HCT116 (cell line): Measurements from ENCODE around the gene RAB5IF. TPM values are rescaled to one million over a fixed set of nuclear protein-coding genes. Genes with fewer than 3 reads are reported as not detected.

ENCODE experiments used
- ATAC-seq: fragments of 200-7000 bp; cut with Tn5 transposase; 2 replicates; pipeline ENCODE4 v1.9.1; 2020; ENCODE audit warnings: mild to moderate bottlenecking, moderate library complexity
- BruUV-seq: library from RNA; stranded (reverse); fragments of 400-500 nt; replicated peaks from 2 replicates; lab custom pipeline; 2021; lab: Mats Ljungman, UMichigan
- CTCF ChIA-PET: fragments of 300-600 bp; sonication (Branson Sonifier 250); formaldehyde crosslinking; loops from one replicate; lab custom pipeline; 2021; ENCODE audit warnings: antibody characterized with exemption; lab: Charles Lee
- POLR2A ChIA-PET: fragments of 300-600, 350-600 bp; sonication (Branson Sonifier 250); formaldehyde crosslinking; loops from one replicate; lab custom pipeline; 2021; ENCODE audit warnings: antibody characterized with exemption; lab: Charles Lee
- RAD21 ChIA-PET, 2 experiments: fragments of 300-600 bp; sonication (Branson Sonifier 250); formaldehyde crosslinking; loops; one replicate each; lab custom pipeline; 2023; ENCODE audit warnings: low total read pairs in 2 of 2; ENCODE audit not compliant: uncharacterized antibody in 2 of 2, unreplicated experiment in 2 of 2, low non-redundant PET in 1 of 2; lab: Charles Lee
- DNase-seq: peaks from one replicate; pipeline ENCODE4 v3.0.0-alpha.2; 2010; ENCODE audit warnings: low read depth, low spot score
- H2AFZ ChIP-seq: fragments of 200-600 bp; shearing (Covaris generic), sonication (generic); 2 replicates; pipeline ENCODE4 v1.6.1; 2017; ENCODE audit warnings: low read depth, mixed run types, mixed read lengths, antibody characterized with exemption, low read length; ENCODE audit not compliant: poor library complexity, severe bottlenecking
- H3K27ac ChIP-seq: 2 replicates; pipeline ENCODE4 v1.5.1; 2012; ENCODE audit warnings: low read depth, low read length
- H3K27me3 ChIP-seq: fragments of 200-600 bp; sonication (generic); 2 replicates; pipeline ENCODE4 v1.6.1; 2016; ENCODE audit warnings: mixed run types, low read length, mixed read lengths; ENCODE audit not compliant: insufficient read depth
- H3K36me3 ChIP-seq, 2 experiments: fragments of 200-500 bp in 1 of 2; fragments of 200-600 bp in 1 of 2; sonication (Bioruptor generic) in 1 of 2; sonication (generic) in 1 of 2; 2 replicates each; pipeline versions ENCODE4 v1.5.1 to v1.6.1; 2014 to 2016; ENCODE audit warnings: low read length in 2 of 2, inconsistent platforms in 1 of 2, mixed read lengths in 1 of 2, mixed run types in 1 of 2; ENCODE audit not compliant: insufficient read depth in 2 of 2, control insufficient read depth in 1 of 2
- H3K4me1 ChIP-seq, 2 experiments: fragments of 200-600 bp in 1 of 2; sonication (generic) in 1 of 2; 2 replicates each; pipeline versions ENCODE4 v1.5.1 to v1.6.1; 2012 to 2017; ENCODE audit warnings: low read length in 2 of 2, inconsistent platforms in 1 of 2, mild to moderate bottlenecking in 1 of 2, mixed read lengths in 1 of 2, mixed run types in 1 of 2, moderate library complexity in 1 of 2; ENCODE audit not compliant: insufficient read depth in 2 of 2, control insufficient read depth in 1 of 2
- H3K4me2 ChIP-seq: fragments of 200-600 bp; sonication (generic); 2 replicates; pipeline ENCODE4 v1.6.1; 2017; ENCODE audit warnings: mixed run types, low read length, mixed read lengths
- H3K4me3 ChIP-seq, 2 experiments: fragments of 200-600 bp in 1 of 2; sonication (generic) in 1 of 2; replicated peaks in 1 of 2; 2 replicates each; pipeline ENCODE4 v1.5.1; 2011 to 2016; ENCODE audit warnings: low read length in 2 of 2, control low read depth in 1 of 2, low read depth in 1 of 2, mild to moderate bottlenecking in 1 of 2, mixed read lengths in 1 of 2, mixed run types in 1 of 2
- H3K79me2 ChIP-seq: fragments of 200-600 bp; sonication (generic); 2 replicates; pipeline ENCODE4 v1.6.1; 2017; ENCODE audit warnings: mild to moderate bottlenecking, mixed run types, low read length, moderate library complexity, mixed read lengths; ENCODE audit not compliant: insufficient read depth
- H3K9ac ChIP-seq: fragments of 200-600 bp; sonication (generic); 2 replicates; pipeline ENCODE4 v1.6.1; 2016; ENCODE audit warnings: low read length, mixed read lengths
- H3K9me2 ChIP-seq: fragments of 200-600 bp; sonication (generic), shearing (Covaris generic); 2 replicates; pipeline ENCODE4 v1.6.1; 2017; ENCODE audit warnings: mixed run types, mild to moderate bottlenecking, moderate library complexity; ENCODE audit not compliant: insufficient read depth
- H3K9me3 ChIP-seq, 2 experiments: fragments of 200-500 bp in 1 of 2; fragments of 200-600 bp in 1 of 2; sonication (Bioruptor generic) in 1 of 2; sonication (generic) in 1 of 2; 2 replicates each; pipeline ENCODE4 v1.6.1; 2014 to 2017; ENCODE audit warnings: low read length in 2 of 2, mixed read lengths in 2 of 2, inconsistent platforms in 1 of 2, low read depth in 1 of 2, mild to moderate bottlenecking in 1 of 2, mixed run types in 1 of 2, moderate library complexity in 1 of 2; ENCODE audit not compliant: control insufficient read depth in 1 of 2, insufficient read depth in 1 of 2
- H4K20me1 ChIP-seq: fragments of 200-600 bp; sonication (generic), shearing (Covaris generic); 2 replicates; pipeline ENCODE4 v1.6.1; 2017; ENCODE audit warnings: mixed run types, mild to moderate bottlenecking, moderate library complexity; ENCODE audit not compliant: insufficient read depth
- CBX3 ChIP-seq: IDR thresholded peaks from 2 replicates; pipeline ENCODE4 v1.6.1; 2012; ENCODE audit warnings: low read depth
- CEBPB ChIP-seq: IDR thresholded peaks from 2 replicates; pipeline ENCODE4 v1.6.1; 2012; ENCODE audit warnings: low read depth
- EGR1 ChIP-seq: IDR thresholded peaks from 2 replicates; pipeline ENCODE4 v1.6.1; 2012; ENCODE audit warnings: low read depth
- ELF1 ChIP-seq: IDR thresholded peaks from 2 replicates; pipeline ENCODE4 v1.6.1; 2012; ENCODE audit warnings: low read depth, borderline replicate concordance
- EZH2 ChIP-seq: fragments of 200-600 bp; sonication (generic); IDR thresholded peaks from 2 replicates; pipeline ENCODE4 v1.6.1; 2017; ENCODE audit warnings: antibody characterized with exemption, mixed run types
- EZH2phosphoT487 ChIP-seq: fragments of 200-600 bp; IDR thresholded peaks from 2 replicates; pipeline ENCODE4 v1.6.1; 2018; ENCODE audit warnings: antibody characterized with exemption, borderline replicate concordance
- JUND ChIP-seq: IDR thresholded peaks from 2 replicates; pipeline ENCODE4 v1.6.1; 2012
- RAD21 ChIP-seq: IDR thresholded peaks from 2 replicates; pipeline ENCODE4 v1.6.1; 2012; ENCODE audit warnings: low read depth, mild to moderate bottlenecking
- SIN3A ChIP-seq: IDR thresholded peaks from 2 replicates; pipeline ENCODE4 v1.6.1; 2012; ENCODE audit warnings: low read depth
- SP1 ChIP-seq: IDR thresholded peaks from 2 replicates; pipeline ENCODE4 v1.6.1; 2012; ENCODE audit warnings: low read depth
- SRF ChIP-seq: IDR thresholded peaks from 2 replicates; pipeline ENCODE4 v1.6.1; 2012; ENCODE audit warnings: low read depth
- TCF7L2 ChIP-seq: IDR thresholded peaks from 2 replicates; pipeline ENCODE4 v1.7.0; 2011; ENCODE audit warnings: borderline replicate concordance, inconsistent platforms; ENCODE audit not compliant: insufficient read depth, insufficient read length; ENCODE audit errors: extremely low read depth
- YY1 ChIP-seq: IDR thresholded peaks from 2 replicates; pipeline ENCODE4 v1.6.1; 2011; ENCODE audit warnings: low read length, low read depth, moderate library complexity, mild to moderate bottlenecking; ENCODE audit not compliant: insufficient replicate concordance; ENCODE audit errors: extremely low read depth
- ZFX ChIP-seq: fragments of 450-650 bp; IDR thresholded peaks from 2 replicates; pipeline ENCODE4 v1.6.1; 2017
- ZNF274 ChIP-seq: fragments of 200-500 bp; sonication (Bioruptor generic); IDR thresholded peaks from 2 replicates; pipeline ENCODE4 v1.6.1; 2014; ENCODE audit warnings: mild to moderate bottlenecking, low read depth, low read length, inconsistent platforms
- intact Hi-C: fragments of 100-400 bp; cut with micrococcal nuclease; formaldehyde crosslinking; loops from 2 replicates; pipeline ENCODE4 v1.10.0; 2022
- total RNA-seq: library from RNA; stranded (reverse); gene quantifications from one replicate; pipeline ENCODE4 v1.2.1, GENCODE V29; 2021; ENCODE audit not compliant: unreplicated experiment
- TF ChIP-seq, protein P1 (sequence below): IDR thresholded peaks from 2 replicates; pipeline ENCODE4 v1.6.1; 2012
- TF ChIP-seq, protein P2 (sequence below), 3 experiments: fragments of 200-600 bp in 1 of 3; sonication (generic) in 1 of 3; IDR thresholded peaks in 2 of 3; conservative IDR thresholded peaks in 1 of 3; 2 replicates each; pipeline ENCODE4 v1.5.1; 2012 to 2017; ENCODE audit warnings: low read depth in 2 of 3, low read length in 2 of 3, antibody characterized with exemption in 1 of 3, borderline replicate concordance in 1 of 3, control low read depth in 1 of 3, mild to moderate bottlenecking in 1 of 3, mixed read lengths in 1 of 3, mixed run types in 1 of 3, moderate library complexity in 1 of 3; ENCODE audit not compliant: insufficient read depth in 1 of 3
- TF ChIP-seq, protein P3 (sequence below): IDR thresholded peaks from 2 replicates; pipeline ENCODE4 v1.6.1; 2012; ENCODE audit warnings: low read depth
- TF ChIP-seq, protein P4 (sequence below): IDR thresholded peaks from 2 replicates; pipeline ENCODE4 v1.6.1; 2012

RAB5IF gene
- total RNA-seq, 1 experiment from 2014 or later = 82.9 TPM

DNA sequence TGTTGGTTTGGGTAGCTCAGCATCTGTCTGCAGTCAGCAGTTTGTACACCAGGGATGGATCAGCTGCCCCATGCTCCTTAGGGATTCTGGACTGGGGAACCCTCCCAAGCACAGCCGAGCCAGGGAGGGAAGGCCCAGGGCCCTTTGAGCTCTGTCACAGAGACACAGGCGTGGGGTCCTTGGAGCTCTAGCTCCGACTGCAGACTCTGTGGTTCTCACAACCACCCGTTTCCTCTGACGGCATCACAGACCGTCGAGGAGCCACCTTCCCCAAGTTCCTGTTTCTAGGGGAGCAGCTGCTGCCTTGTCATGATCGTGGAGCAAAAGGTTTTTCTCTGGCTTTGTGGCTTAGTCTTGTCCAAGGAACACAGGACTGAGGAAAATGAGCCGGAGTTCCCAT lies 40.4 kb downstream of the RAB5IF start, which contains the start of gene SLA2:
Gene SLA2, minus strand, starts transcription at position 199 of the 400 bp plus-strand sequence. CDS start 4,861 bp downstream, outside the sequence.
- ChIA-PET RAD21 (no interaction called here), POLR2A (no interaction called here), CTCF (no interaction called here)
- ATAC-seq (no peak), DNase-seq (no peak)
- intact Hi-C loops = no loop called here
- H3K27me3 ChIP-seq = no peaks in the 10 kb centered on the region
- no peak within 1 kb of the TSS for H2AFZ ChIP-seq
- H4K20me1 ChIP-seq = no peaks in the 10 kb centered on the region
- H3K9me2 ChIP-seq = no peaks in the 10 kb centered on the region
- H3K27ac ChIP-seq = no peak within 1 kb of the TSS
- no peaks in the 10 kb centered on the region for H3K9me3 ChIP-seq
- H3K4me3 ChIP-seq = no peak within 1 kb of the TSS
- H3K36me3 ChIP-seq = no peaks in the 10 kb centered on the region
- H3K79me2 ChIP-seq = no peaks in the 10 kb centered on the region
- BruUV-seq = no TSS peak
- no peak within 1 kb of the TSS for H3K4me2 ChIP-seq
- H3K9ac ChIP-seq = no peak within 1 kb of the TSS
- H3K4me1 ChIP-seq = peaks cover 6 to 11% of the 10 kb centered on the region in 2 experiments; a peak in 3 of 4 replicates
- TF ChIP-seq ZNF274 (no peak), ELF1 (no peak), SRF (no peak), TCF7L2 (no peak), SIN3A (no peak), JUND (no peak), EGR1 (no peak), YY1 (no peak), SP1 (no peak), CBX3 (no peak), ZFX (no peak), EZH2 (no peak), EZH2phosphoT487 (no peak), CEBPB (no peak), RAD21 (no peak)
- TF ChIP-seq, protein P1, sequence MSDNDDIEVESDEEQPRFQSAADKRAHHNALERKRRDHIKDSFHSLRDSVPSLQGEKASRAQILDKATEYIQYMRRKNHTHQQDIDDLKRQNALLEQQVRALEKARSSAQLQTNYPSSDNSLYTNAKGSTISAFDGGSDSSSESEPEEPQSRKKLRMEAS = no peak
- TF ChIP-seq, protein P2, sequence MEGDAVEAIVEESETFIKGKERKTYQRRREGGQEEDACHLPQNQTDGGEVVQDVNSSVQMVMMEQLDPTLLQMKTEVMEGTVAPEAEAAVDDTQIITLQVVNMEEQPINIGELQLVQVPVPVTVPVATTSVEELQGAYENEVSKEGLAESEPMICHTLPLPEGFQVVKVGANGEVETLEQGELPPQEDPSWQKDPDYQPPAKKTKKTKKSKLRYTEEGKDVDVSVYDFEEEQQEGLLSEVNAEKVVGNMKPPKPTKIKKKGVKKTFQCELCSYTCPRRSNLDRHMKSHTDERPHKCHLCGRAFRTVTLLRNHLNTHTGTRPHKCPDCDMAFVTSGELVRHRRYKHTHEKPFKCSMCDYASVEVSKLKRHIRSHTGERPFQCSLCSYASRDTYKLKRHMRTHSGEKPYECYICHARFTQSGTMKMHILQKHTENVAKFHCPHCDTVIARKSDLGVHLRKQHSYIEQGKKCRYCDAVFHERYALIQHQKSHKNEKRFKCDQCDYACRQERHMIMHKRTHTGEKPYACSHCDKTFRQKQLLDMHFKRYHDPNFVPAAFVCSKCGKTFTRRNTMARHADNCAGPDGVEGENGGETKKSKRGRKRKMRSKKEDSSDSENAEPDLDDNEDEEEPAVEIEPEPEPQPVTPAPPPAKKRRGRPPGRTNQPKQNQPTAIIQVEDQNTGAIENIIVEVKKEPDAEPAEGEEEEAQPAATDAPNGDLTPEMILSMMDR (IDR thresholded peaks at IDR 0.05 in 2 of 3, conservative IDR thresholded peaks at IDR 0.05 in 1 of 3; ENCODE audit: borderline replicate concordance in 1 of 3, insufficient read depth in 1 of 3, low read depth in 2 of 3, low read length in 2 of 3) = no peak
- TF ChIP-seq, protein P3, sequence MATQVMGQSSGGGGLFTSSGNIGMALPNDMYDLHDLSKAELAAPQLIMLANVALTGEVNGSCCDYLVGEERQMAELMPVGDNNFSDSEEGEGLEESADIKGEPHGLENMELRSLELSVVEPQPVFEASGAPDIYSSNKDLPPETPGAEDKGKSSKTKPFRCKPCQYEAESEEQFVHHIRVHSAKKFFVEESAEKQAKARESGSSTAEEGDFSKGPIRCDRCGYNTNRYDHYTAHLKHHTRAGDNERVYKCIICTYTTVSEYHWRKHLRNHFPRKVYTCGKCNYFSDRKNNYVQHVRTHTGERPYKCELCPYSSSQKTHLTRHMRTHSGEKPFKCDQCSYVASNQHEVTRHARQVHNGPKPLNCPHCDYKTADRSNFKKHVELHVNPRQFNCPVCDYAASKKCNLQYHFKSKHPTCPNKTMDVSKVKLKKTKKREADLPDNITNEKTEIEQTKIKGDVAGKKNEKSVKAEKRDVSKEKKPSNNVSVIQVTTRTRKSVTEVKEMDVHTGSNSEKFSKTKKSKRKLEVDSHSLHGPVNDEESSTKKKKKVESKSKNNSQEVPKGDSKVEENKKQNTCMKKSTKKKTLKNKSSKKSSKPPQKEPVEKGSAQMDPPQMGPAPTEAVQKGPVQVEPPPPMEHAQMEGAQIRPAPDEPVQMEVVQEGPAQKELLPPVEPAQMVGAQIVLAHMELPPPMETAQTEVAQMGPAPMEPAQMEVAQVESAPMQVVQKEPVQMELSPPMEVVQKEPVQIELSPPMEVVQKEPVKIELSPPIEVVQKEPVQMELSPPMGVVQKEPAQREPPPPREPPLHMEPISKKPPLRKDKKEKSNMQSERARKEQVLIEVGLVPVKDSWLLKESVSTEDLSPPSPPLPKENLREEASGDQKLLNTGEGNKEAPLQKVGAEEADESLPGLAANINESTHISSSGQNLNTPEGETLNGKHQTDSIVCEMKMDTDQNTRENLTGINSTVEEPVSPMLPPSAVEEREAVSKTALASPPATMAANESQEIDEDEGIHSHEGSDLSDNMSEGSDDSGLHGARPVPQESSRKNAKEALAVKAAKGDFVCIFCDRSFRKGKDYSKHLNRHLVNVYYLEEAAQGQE = no peak
- TF ChIP-seq, protein P4, sequence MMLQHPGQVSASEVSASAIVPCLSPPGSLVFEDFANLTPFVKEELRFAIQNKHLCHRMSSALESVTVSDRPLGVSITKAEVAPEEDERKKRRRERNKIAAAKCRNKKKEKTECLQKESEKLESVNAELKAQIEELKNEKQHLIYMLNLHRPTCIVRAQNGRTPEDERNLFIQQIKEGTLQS = no peak
